Endothelial cell of umbilical vein (primary cell): ENCODE measurements around the gene SPATA18. TPM values are rescaled to one million over a fixed set of nuclear protein-coding genes. Genes with fewer than 3 reads are reported as not detected.

Source experiments
- BruUV-seq: library from RNA; stranded (reverse); fragments of 400-500 nt; replicated peaks from 2 replicates; lab custom pipeline; 2021; lab: Mats Ljungman, UMichigan
- CTCF ChIA-PET: fragments of 300-600, 350-600 bp; sonication (Branson Sonifier 250); formaldehyde crosslinking; loops from one replicate; lab custom pipeline; 2021; ENCODE audit warnings: antibody characterized with exemption, inconsistent platforms; lab: Charles Lee
- POLR2A ChIA-PET: fragments of 300-600, 350-600 bp; sonication (Branson Sonifier 250); formaldehyde crosslinking; loops from one replicate; lab custom pipeline; 2021; ENCODE audit warnings: antibody characterized with exemption, inconsistent platforms; lab: Charles Lee
- DNase-seq: peaks from one replicate; pipeline ENCODE4 v3.0.0-alpha.2; 2011; ENCODE audit warnings: low read depth, low spot score
- FAIRE-seq: peaks from 2 replicates; lab custom pipeline; 2011; peaks lifted over from hg19 to GRCh38; lab: Jason Lieb, UNC
- H2AFZ ChIP-seq: 2 replicates; pipeline ENCODE4 v1.6.0; 2012; ENCODE audit warnings: low read depth, low read length, control low read depth, inconsistent platforms
- H3K27ac ChIP-seq: 2 replicates; pipeline ENCODE4 v1.5.1; 2011; ENCODE audit warnings: low read depth, mild to moderate bottlenecking, control low read depth, low read length, moderate library complexity; ENCODE audit not compliant: insufficient read depth
- H3K27me3 ChIP-seq, 2 experiments: 2 replicates each; pipeline versions ENCODE4 v1.6.0 to v1.6.1; 2011; ENCODE audit warnings: low read length in 2 of 2, mixed read lengths in 1 of 2; ENCODE audit not compliant: control insufficient read depth in 2 of 2, insufficient read depth in 2 of 2
- H3K36me3 ChIP-seq, 2 experiments: 2 replicates in 1 of 2; 3 replicates in 1 of 2; pipeline ENCODE4 v1.5.1; 2011; ENCODE audit warnings: low read length in 2 of 2, mild to moderate bottlenecking in 1 of 2, moderate library complexity in 1 of 2; ENCODE audit not compliant: control insufficient read depth in 2 of 2, insufficient read depth in 2 of 2; ENCODE audit errors: extremely low read depth in 1 of 2
- H3K4me1 ChIP-seq: 3 replicates; pipeline ENCODE4 v1.5.1; 2011; ENCODE audit warnings: mild to moderate bottlenecking, low read length; ENCODE audit not compliant: control insufficient read depth, insufficient read depth; ENCODE audit errors: extremely low read depth
- H3K4me2 ChIP-seq: 2 replicates; pipeline ENCODE4 v1.6.1; 2011; ENCODE audit warnings: low read length, control low read depth, mixed read lengths; ENCODE audit not compliant: insufficient read depth
- H3K4me3 ChIP-seq, 3 experiments: fragments of 200-600 bp in 1 of 3; sonication (generic), shearing (Covaris generic) in 1 of 3; replicated peaks in 1 of 3; 2 replicates each; pipeline ENCODE4 v1.5.1; 2011 to 2016; ENCODE audit warnings: control low read depth in 3 of 3, low read length in 3 of 3, mild to moderate bottlenecking in 2 of 3, inconsistent platforms in 1 of 3, low read depth in 1 of 3, moderate library complexity in 1 of 3; ENCODE audit not compliant: insufficient read depth in 1 of 3
- H3K79me2 ChIP-seq: 2 replicates; pipeline ENCODE4 v1.6.0; 2012; ENCODE audit warnings: low read length, inconsistent platforms; ENCODE audit not compliant: control insufficient read depth, insufficient read depth
- H3K9ac ChIP-seq: replicated peaks from 2 replicates; pipeline ENCODE3; 2011; ENCODE audit warnings: low read length, control low read depth; ENCODE audit not compliant: insufficient read depth; ENCODE audit errors: extremely low read depth
- H3K9me1 ChIP-seq: replicated peaks from 3 replicates; pipeline ENCODE4 v1.6.0; 2011; ENCODE audit warnings: mild to moderate bottlenecking, low read length; ENCODE audit not compliant: control insufficient read depth, insufficient read depth; ENCODE audit errors: extremely low read depth
- H3K9me3 ChIP-seq: replicated peaks from 2 replicates; pipeline ENCODE4 v1.5.1; 2012; ENCODE audit warnings: low read length, inconsistent platforms; ENCODE audit not compliant: control insufficient read depth, insufficient read depth
- H4K20me1 ChIP-seq: replicated peaks from 2 replicates; pipeline ENCODE3; 2011; ENCODE audit warnings: mild to moderate bottlenecking, low read length; ENCODE audit not compliant: control insufficient read depth, insufficient read depth; ENCODE audit errors: extremely low read depth
- EZH2 ChIP-seq: IDR thresholded peaks from 2 replicates; pipeline ENCODE4 v1.6.1; 2012; ENCODE audit warnings: borderline replicate concordance, low read depth, mild to moderate bottlenecking, moderate library complexity, low read length, inconsistent platforms; ENCODE audit not compliant: severe bottlenecking
- FOS ChIP-seq: IDR thresholded peaks from 2 replicates; pipeline ENCODE4 v1.6.1; 2011; ENCODE audit warnings: mild to moderate bottlenecking, low read length, moderate library complexity, borderline replicate concordance; ENCODE audit not compliant: insufficient read depth
- GATA2 ChIP-seq: IDR thresholded peaks from 2 replicates; pipeline ENCODE4 v1.7.0; 2011; ENCODE audit warnings: low read depth, mild to moderate bottlenecking, moderate library complexity, mixed read lengths, low read length; ENCODE audit not compliant: insufficient read length, insufficient read depth
- JUN ChIP-seq: IDR thresholded peaks from 2 replicates; pipeline ENCODE4 v1.6.1; 2011; ENCODE audit warnings: borderline replicate concordance, low read depth; ENCODE audit not compliant: insufficient read length, insufficient read depth
- MAX ChIP-seq: IDR thresholded peaks from 2 replicates; pipeline ENCODE4 v1.6.1; 2011; ENCODE audit not compliant: insufficient read depth, insufficient read length
- MYC ChIP-seq: IDR thresholded peaks from one replicate; pipeline ENCODE4 v1.6.1; 2011; ENCODE audit warnings: mild to moderate bottlenecking, low read depth, low read length
- POLR2A ChIP-seq: IDR thresholded peaks from 2 replicates; pipeline ENCODE4 v1.6.1; 2012; ENCODE audit warnings: low read depth, mild to moderate bottlenecking, control low read depth, low read length
- dilution Hi-C: fragments of 300-500 bp; cut with MboI; formaldehyde crosslinking; loops from one replicate; pipeline ENCODE4 v1.15.0; 2019; ENCODE audit warnings: low sequenced_read_pairs; ENCODE audit not compliant: extremely low pct_ligation_motif_present
- intact Hi-C: fragments of 100-400 bp; cut with micrococcal nuclease; formaldehyde crosslinking; loops from one replicate; pipeline ENCODE4 v1.10.0; 2022
- polyA plus RNA-seq, 4 experiments: library from polyadenylated mRNA; depleted of rRNA in 3 of 4; stranded (reverse) in 3 of 4; unstranded in 1 of 4; fragments of >200 nt; gene quantifications; 2 replicates each; pipeline versions ENCODE4 v1.2.1 to v1.2.3, GENCODE V29; 2011 to 2012; ENCODE audit warnings: missing spikeins in 1 of 4
- total RNA-seq: library from RNA; stranded (reverse); gene quantifications from 2 replicates; pipeline ENCODE4 v1.2.3, GENCODE V29; 2021
- TF ChIP-seq, protein P1 (sequence below), 2 donors: IDR thresholded peaks; 1 replicate in 1 of 2; 2 replicates in 1 of 2; pipeline ENCODE4 v1.5.1; 2011; ENCODE audit warnings: low read length in 2 of 2, mild to moderate bottlenecking in 2 of 2, moderate library complexity in 2 of 2, control low read depth in 1 of 2, inconsistent platforms in 1 of 2, low read depth in 1 of 2; ENCODE audit not compliant: insufficient read depth in 1 of 2; ENCODE audit errors: extremely low read depth in 1 of 2

The SPATA18 gene
- total and polyA plus RNA-seq, 2 donors (not counting 3 experiments of a cell fraction or from before 2014, with no cell fraction given): 2.7 to 4.6 TPM

- peaks cover 18 to 24% of the 10 kb centered on the region in 2 experiments for H3K27me3 ChIP-seq
- H3K9me3 ChIP-seq: no peaks in the 10 kb centered on the region
- H3K36me3 ChIP-seq: peaks cover 0 to 2% of the 10 kb centered on the region in 2 experiments
- TSS peak; percentile 22 for BruUV-seq
- peak overlapping the region; percentile 59 to 98 (median 72) for H3K4me3 ChIP-seq
- DNase-seq (peak; percentile 20), FAIRE-seq (peak; percentile 44)
- peaks cover 41% of the 10 kb centered on the region for H3K79me2 ChIP-seq
- no peaks in the 10 kb centered on the region for H3K9me1 ChIP-seq
- H3K27ac ChIP-seq: no peak overlapping the region
- intact Hi-C loops (no loop called here), dilution Hi-C loops (no loop called here)
- H4K20me1 ChIP-seq: peaks cover 9% of the 10 kb centered on the region
- H2AFZ ChIP-seq: peak overlapping the region; percentile 95
- ChIA-PET CTCF (interaction anchor here (0.7 to 2.0 kb wide), 5 partner anchors 10 to 946 kb away, joined by 3 to 13 read pairs (median 3); partner anchors contain the start of genes DCUN1D4 and SPATA18), POLR2A (interaction anchor here (0.9 to 1.1 kb wide), 2 partner anchors 15 to 194 kb away, joined by 3 to 5 read pairs; partner anchors contain the start of gene DCUN1D4)
- H3K4me2 ChIP-seq: peak overlapping the region; percentile 99
- peaks cover 20% of the 10 kb centered on the region for H3K4me1 ChIP-seq
- TF ChIP-seq, protein P1, sequence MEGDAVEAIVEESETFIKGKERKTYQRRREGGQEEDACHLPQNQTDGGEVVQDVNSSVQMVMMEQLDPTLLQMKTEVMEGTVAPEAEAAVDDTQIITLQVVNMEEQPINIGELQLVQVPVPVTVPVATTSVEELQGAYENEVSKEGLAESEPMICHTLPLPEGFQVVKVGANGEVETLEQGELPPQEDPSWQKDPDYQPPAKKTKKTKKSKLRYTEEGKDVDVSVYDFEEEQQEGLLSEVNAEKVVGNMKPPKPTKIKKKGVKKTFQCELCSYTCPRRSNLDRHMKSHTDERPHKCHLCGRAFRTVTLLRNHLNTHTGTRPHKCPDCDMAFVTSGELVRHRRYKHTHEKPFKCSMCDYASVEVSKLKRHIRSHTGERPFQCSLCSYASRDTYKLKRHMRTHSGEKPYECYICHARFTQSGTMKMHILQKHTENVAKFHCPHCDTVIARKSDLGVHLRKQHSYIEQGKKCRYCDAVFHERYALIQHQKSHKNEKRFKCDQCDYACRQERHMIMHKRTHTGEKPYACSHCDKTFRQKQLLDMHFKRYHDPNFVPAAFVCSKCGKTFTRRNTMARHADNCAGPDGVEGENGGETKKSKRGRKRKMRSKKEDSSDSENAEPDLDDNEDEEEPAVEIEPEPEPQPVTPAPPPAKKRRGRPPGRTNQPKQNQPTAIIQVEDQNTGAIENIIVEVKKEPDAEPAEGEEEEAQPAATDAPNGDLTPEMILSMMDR (IDR thresholded peaks at IDR 0.05; ENCODE audit: extremely low read depth in 1 of 2, insufficient read depth in 1 of 2, low read depth in 1 of 2, low read length in 2 of 2): no peak
- TF ChIP-seq MYC: no peak
- no peak for TF ChIP-seq FOS
- no peak for TF ChIP-seq GATA2
- TF ChIP-seq POLR2A: no peak
- no peak for TF ChIP-seq MAX
- TF ChIP-seq JUN: no peak
- no peak for TF ChIP-seq EZH2
- peak overlapping the region; percentile 61 for H3K9ac ChIP-seq
Measured at GRCh38 chr4:52036886-52037530, 14.1 kb upstream of the SPATA18 start.
